ENCODE data around the gene OLFM4. TPM values are rescaled to one million over a fixed set of nuclear protein-coding genes. Genes with fewer than 3 reads are reported as not detected.

The OLFM4 gene
- total and polyA plus RNA-seq, 2 of the 8 experiments (the other 6 are each of a cell fraction or from before 2014, with no cell fraction given) = not detected

DNA sequence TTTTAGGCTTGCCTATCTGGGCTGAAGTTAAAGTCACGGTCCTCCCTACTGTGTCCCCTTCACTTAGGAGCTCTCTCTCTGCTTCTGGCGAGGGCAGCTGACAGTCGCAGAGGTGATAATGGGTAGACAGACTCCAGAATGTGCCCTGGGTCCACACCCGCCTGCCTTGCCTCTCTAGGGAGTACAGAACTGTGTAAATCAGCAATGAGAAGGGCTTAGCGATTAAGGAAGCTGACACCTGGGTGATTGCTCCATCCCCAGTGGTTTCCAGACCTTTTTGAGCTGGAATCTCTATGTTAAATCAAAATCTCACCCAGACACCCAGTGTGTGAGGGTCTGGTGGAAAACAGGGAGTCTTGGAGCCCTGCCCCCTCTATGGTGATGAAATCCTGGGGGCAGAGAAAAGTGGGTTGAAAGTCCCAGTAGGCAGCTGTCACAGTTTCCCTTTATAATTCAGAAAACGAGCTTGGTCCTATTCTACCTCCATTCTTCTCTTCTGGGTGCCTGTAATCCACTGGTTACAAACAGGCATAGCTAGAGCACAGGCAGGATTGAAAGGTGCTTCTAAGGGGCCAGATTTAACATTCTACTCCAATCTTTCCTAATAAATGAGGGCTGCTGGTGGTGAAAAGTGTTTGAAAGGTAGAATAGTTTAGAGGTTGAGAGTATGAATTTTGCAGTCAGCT is 46.9 kb downstream of the OLFM4 start:
- Histone ChIP-seq H3K14ac (ENCODE audit: insufficient read length) (no peak overlapping the region), H3K27me3 (replicated peaks in 1 of 4; ENCODE audit: control insufficient read depth in 3 of 4, extremely low read depth in 1 of 4, insufficient read depth in 3 of 4, low read length in 3 of 4) (no peaks in the 10 kb centered on the region), H3K4me2 (ENCODE audit: insufficient read depth in 1 of 2, low read depth in 2 of 2, low read length in 2 of 2) (peak overlapping the region in 1 of 2 experiments; percentile 17; a peak in 1 of 4 replicates), H2BK20ac (ENCODE audit: low read length) (no peak overlapping the region), H3K36me3 (ENCODE audit: control insufficient read depth in 2 of 4, insufficient read depth in 4 of 4, low read length in 3 of 4) (no peaks in the 10 kb centered on the region), H3K4ac (replicated peaks; ENCODE audit: insufficient read length, low read depth, low read length) (no peak overlapping the region), H4K8ac (ENCODE audit: extremely low read depth, insufficient read depth, low read length) (no peak overlapping the region), H3K23me2 (ENCODE audit: low read depth, low read length) (no peaks in the 10 kb centered on the region; the same call in 1 of the 2 replicates), H3K9ac (replicated peaks in 1 of 4; ENCODE audit: extremely low read depth in 1 of 4, low read depth in 3 of 4, low read length in 3 of 4) (no peak overlapping the region), H3K79me2 (ENCODE audit: control insufficient read depth in 1 of 2, insufficient read depth in 2 of 2, low read length in 2 of 2) (no peaks in the 10 kb centered on the region), H2BK12ac (ENCODE audit: low read depth, low read length) (no peak overlapping the region), H4K91ac (replicated peaks; ENCODE audit: insufficient read length, low read length) (no peak overlapping the region), H2AFZ (ENCODE audit: low read length) (no peak overlapping the region), H2BK120ac (replicated peaks; ENCODE audit: low read depth, low read length) (no peak overlapping the region), H4K5ac (ENCODE audit: insufficient read length, low read depth, low read length) (no peak overlapping the region), H3K79me1 (ENCODE audit: low read depth, low read length) (no peaks in the 10 kb centered on the region), H2BK5ac (ENCODE audit: low read depth, low read length) (no peak overlapping the region), H3K4me1 (replicated peaks in 1 of 4; ENCODE audit: control insufficient read depth in 3 of 4, insufficient read depth in 4 of 4, low read length in 3 of 4) (peaks cover 0 to 9% (median 6%) of the 10 kb centered on the region in 4 experiments; a peak in 5 of 7 replicates), H3K18ac (ENCODE audit: extremely low read depth, low read length) (no peak overlapping the region; the same call in 1 of the 2 replicates), H4K20me1 (replicated peaks in 1 of 2; ENCODE audit: control insufficient read depth in 1 of 2, insufficient read depth in 2 of 2, low read length in 2 of 2) (no peaks in the 10 kb centered on the region), H2AK5ac (ENCODE audit: low read depth, low read length) (no peak overlapping the region), H3K9me3 (ENCODE audit: insufficient read depth in 2 of 2, low read depth in 1 of 2, low read length in 1 of 2) (no peaks in the 10 kb centered on the region), H3K27ac (ENCODE audit: low read depth, low read length) (no peak overlapping the region), H3K4me3 (ENCODE audit: extremely low read depth in 1 of 4, insufficient read depth in 2 of 4, low read depth in 3 of 4, low read length in 4 of 4) (no peak overlapping the region), H3K23ac (ENCODE audit: insufficient read length) (no peak overlapping the region), H3K56ac (replicated peaks; ENCODE audit: insufficient read length, low read depth, low read length) (no peak overlapping the region), H2BK15ac (ENCODE audit: low read length) (no peak overlapping the region)
- ChIA-PET CTCF (ENCODE audit: partially characterized antibody) (interaction anchor here (0.6 to 1.1 kb wide), 3 partner anchors 76 to 229 kb away, joined by 3 to 4 read pairs (median 3); no protein-coding TSS in a partner anchor), POLR2A (ENCODE audit: partially characterized antibody) (no interaction called here)
- WGBS, 2 experiments (ENCODE audit: extremely low coverage in 1 of 2, insufficient coverage in 1 of 2, insufficient read length in 1 of 2, insufficient replicate concordance in 2 of 2, low coverage in 1 of 2, low lambda C conversion rate in 2 of 2, missing lambda C conversion rate in 1 of 2) = 76% methylated on average over 6 of the region's 6 CpGs; no CpG with 5 or more reads in 1 of the 2 experiments
- DNase-seq (ENCODE audit: low read depth in 1 of 2, low spot score in 2 of 2) (no peak), FAIRE-seq (no peak)
- TF ChIP-seq GTF2F1 (IDR thresholded peaks at IDR 0.05; ENCODE audit: borderline replicate concordance, low read depth, low read length) = no peak
